NCI-H2107 treated with DMSO at 0.1 percent for 48 hours (cell line): ENCODE measurements around the gene CDH4.

Experiments used
- DNase-seq: peaks from one replicate; lab custom pipeline; 2025; ENCODE audit not compliant: unreplicated experiment; lab: John Stamatoyannopoulos, UW

The CDH4 gene

GRCh38 chr20:61881416-61881815 is 629.4 kb downstream of the CDH4 start:
- no peak for DNase-seq

GRCh38 chr20:61881861-61882260 is 629.8 kb downstream of the CDH4 start:
- no peak for DNase-seq

GRCh38 chr20:61882716-61883615 is 630.9 kb downstream of the CDH4 start:
- DNase-seq = no peak

- no peak for DNase-seq
Observed at GRCh38 chr20:61883857-61884393, 631.9 kb downstream of the CDH4 start.

- DNase-seq = no peak
Observed at GRCh38 chr20:61884571-61885389, 632.7 kb downstream of the CDH4 start.

GRCh38 chr20:61885759-61886715 is 634.0 kb downstream of the CDH4 start:
- no peak for DNase-seq

GRCh38 chr20:61886721-61887595 is 634.9 kb downstream of the CDH4 start:
- no peak for DNase-seq

GRCh38 chr20:61887596-61888093 is 635.6 kb downstream of the CDH4 start:
- no peak for DNase-seq

- no peak for DNase-seq
Observed at GRCh38 chr20:61888101-61888865, 636.2 kb downstream of the CDH4 start.

- no peak for DNase-seq
Observed at GRCh38 chr20:61889659-61890058, 637.6 kb downstream of the CDH4 start.

GRCh38 chr20:61890210-61890609 is 638.1 kb downstream of the CDH4 start:
- DNase-seq = no peak

GRCh38 chr20:61891476-61891875 is 639.4 kb downstream of the CDH4 start:
- no peak for DNase-seq

- DNase-seq = no peak
Observed at GRCh38 chr20:61891916-61892649, 640.0 kb downstream of the CDH4 start.

- no peak for DNase-seq
Observed at GRCh38 chr20:61895016-61895415, 643.0 kb downstream of the CDH4 start.

- DNase-seq = no peak
Observed at GRCh38 chr20:61895686-61896057, 643.6 kb downstream of the CDH4 start.

- DNase-seq = no peak
Observed at GRCh38 chr20:61896058-61896961, 644.2 kb downstream of the CDH4 start.
